HCEC 1CT (cell line): Measurements from ENCODE around the gene TEKT2.

ENCODE experiments used
- DNase-seq: peaks from one replicate; pipeline ENCODE4 v3.0.0-alpha.2; 2017

The TEKT2 gene

DNA sequence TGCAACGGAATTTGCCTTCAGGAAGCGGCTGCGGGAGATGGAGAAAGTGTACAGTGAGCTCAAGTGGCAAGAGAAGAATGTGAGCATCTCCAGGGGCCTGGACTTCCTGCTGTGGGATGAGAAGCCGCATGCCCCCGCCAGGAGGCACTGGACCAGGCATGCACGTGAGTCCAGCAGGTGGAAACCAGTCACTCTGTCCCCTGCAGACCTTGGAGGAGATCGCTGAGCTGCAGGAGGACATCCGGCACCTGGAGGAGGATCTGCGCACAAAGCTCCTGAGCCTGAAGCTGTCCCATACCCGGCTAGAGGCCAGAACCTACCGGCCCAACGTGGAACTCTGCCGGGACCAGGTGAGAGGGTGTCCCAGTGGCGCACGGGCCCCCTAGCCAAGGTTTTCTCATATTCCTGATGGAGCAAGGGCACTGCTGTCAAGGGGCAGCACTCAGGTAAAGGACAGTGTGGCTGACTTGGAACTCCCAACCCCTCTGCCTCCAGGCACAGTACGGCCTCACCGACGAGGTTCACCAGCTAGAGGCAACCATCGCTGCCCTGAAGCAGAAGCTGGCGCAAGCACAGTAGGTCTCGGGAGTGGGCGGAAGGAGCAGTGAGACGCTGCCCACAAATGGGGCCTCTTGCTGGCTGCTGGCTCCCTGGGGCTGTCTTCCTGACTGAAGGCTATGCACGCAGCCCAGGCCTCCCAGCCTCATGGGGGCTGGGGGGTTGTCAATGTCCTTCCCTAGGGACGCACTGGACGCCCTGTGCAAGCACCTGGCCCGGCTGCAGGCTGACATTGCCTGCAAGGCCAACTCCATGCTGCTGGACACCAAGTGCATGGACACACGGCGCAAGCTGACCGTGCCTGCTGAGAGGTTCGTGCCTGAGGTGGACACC, 3.6 kb downstream of the TEKT2 start:
- no peak for DNase-seq

DNA sequence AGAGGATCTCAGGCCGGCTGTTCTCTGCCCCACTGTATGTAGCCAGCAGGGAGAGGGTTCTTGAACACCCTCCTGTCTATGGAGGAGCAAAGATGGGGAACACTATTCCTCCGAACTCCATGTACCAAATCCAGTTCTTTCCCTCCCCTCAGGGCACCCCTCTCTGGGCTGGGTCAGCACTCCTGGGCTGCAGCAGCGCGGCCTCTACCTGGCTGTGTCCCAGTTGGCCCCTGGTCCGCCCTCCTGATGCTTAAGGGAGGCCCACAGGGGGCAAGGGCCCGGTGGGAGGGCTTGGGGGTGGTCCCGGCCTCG, 4.3 kb downstream of the TEKT2 start:
- DNase-seq: no peak

DNA sequence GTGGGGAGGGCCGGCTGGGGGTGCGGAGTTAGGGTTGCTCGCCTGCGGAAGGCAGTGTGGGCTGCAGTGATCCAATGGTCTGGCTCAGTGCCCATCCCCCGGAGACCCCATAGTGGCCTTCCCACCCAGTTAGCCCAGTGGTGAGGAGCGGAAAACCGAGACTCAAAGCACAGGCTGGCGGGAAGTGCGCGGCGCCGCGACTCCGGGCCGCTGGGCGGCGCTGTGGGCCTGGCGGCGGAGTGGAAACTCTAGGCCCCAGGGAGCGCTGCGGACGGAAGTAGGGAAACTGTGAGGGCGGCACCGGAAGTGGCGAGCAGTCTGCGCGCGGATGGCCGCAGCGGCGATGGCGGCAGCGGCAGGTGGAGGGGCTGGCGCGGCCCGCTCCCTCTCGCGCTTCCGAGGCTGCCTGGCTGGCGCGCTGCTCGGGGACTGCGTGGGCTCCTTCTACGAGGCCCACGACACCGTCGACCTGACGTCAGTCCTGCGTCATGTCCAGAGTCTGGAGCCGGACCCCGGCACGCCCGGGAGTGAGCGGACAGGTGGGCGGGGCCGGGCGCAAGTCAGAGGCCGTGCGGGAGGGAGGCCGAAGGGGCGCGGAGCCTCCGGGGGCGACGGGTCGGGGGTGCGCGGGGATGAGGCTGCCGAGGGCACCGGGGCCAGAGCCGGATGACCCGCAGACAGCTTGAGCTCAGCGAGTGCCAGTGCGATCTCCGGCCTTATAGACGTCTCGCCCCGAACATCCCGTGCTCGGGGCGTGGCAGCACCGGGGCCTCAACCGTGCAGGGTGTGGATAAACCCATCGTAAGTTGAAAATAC, 4.9 kb downstream of the TEKT2 start, which contains the start of gene ADPRS:
ADPRS (plus strand) TSS at position 316 of the 816 bp plus-strand sequence; CDS start at position 329, 13 bp downstream.
- peak; percentile 93 for DNase-seq

DNA sequence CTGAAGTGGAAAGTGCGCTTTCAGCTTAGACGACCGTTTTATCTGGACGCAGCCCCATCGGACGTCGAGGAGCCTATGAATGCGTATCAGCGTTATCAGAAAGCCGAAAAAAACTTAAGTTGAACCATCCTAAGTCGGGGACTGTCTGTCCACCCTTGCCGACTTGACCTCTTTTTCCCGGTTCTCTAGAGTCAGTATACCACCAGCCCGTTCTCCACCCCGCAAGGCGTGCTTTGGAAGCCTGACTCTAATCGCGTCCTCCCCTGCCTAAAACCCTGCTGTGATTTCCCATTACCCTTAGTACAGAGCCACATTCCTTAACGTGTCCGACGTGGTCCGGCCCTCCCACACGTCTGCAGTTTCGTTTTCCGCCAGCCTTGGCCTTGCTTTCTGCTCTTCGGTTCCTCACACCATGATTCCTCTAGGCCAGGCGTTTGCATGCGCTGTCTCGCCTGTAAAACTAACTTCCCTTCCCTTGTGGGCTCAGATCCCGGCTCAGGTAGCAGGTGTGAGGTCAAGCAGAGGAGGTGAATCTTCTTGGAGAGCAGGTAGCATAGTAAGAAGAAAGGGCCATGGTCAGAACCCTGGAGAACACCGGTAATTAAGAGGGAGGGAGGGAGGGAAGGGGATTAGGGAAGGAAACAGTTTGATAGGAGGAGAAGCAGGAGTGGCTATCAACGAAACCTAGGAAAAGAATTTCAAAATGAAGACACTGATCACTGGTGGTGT, 5.7 kb downstream of the TEKT2 start:
- DNase-seq: peak; percentile 13

DNA sequence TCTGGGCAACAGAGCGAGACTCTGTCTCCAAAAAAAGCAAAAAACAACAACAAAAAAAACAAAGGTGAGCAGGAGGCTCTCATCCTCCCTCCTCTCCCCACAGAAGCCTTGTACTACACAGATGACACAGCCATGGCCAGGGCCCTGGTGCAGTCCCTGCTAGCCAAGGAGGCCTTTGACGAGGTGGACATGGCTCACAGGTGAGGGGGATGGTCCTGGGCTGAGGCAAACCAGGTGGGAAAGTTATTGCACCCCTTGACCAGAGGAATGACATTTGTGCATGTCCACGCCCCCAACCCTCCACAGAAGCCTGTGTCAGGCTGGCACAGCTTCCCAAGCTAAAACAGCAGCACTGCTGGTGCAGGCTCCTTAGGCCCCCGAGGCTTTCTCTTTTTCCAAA, 7.2 kb downstream of the TEKT2 start:
- DNase-seq: no peak

DNA sequence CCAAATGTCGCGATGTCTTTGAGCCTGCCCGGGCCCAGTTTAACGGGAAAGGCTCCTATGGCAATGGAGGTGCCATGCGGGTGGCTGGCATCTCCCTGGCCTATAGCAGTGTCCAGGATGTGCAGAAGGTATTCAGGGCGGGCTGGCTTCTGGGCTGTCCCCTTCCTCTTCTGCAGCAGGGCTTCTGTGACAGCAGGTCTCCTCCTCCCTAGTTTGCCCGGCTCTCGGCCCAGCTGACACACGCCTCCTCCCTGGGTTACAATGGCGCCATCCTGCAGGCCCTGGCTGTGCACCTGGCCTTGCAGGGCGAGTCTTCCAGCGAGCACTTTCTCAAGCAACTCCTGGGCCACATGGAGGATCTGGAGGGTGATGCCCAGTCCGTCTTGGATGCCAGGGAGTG, 7.8 kb downstream of the TEKT2 start:
- DNase-seq: no peak

DNA sequence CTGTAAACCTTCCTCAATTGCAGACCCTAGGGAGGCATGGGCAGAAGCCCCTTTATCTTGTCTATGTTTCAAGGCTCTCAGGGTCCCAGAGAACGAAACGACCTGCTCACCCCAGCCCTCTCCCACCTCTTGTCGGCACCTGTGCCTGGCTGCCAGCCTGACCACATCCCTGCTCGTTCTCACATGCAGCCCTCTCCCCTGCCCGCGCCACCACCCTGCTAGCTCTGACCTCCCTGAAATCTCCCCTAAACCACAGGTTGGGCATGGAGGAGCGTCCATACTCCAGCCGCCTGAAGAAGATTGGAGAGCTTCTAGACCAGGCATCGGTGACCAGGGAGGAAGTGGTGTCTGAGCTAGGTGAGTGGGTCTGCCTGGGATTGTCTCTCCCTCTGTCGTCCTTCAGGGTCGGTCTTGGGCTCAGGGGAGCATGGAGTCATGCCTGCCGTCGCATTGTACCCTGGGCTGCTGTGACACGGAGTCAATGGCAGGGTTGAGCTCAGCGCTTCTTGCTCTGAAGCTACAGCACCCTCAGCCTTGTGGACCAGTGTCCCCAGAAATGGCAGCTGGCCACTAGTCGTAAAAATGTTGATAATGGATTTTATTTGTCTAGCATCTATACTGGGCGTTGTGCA, 8.4 kb downstream of the TEKT2 start:
- DNase-seq: no peak

DNA sequence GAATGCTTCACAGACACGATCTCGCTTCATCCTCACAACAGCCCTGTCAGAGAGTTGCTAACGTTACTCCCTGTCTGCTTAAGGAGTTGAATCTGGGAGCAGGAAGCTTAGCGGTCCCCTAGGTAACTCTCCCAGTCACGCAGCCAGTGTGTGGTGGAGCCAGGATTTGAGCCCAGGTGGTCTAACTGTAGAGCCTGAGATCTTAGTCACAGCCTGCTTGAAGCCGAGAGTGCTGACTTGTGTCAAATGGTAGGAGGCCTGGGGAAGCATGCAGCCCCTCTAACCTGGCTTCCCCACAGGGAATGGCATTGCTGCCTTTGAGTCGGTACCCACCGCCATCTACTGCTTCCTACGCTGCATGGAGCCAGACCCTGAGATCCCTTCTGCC, 8.9 kb downstream of the TEKT2 start:
- no peak for DNase-seq

DNA sequence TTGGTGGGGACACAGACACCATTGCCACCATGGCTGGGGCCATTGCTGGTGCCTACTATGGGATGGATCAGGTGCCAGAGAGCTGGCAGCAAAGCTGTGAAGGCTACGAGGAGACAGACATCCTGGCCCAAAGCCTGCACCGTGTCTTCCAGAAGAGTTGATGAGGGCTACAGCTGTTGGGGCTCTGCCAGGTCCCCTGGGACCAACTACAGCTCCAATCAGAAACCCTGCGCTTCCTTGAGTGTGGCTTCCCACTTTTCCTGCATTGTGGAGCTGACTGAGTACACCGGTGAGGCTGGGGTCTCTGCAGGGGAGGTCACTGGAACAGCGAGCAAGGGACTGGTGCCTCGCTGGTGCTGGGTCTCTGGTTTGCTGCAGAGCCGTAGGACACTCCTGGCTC, 9.3 kb downstream of the TEKT2 start:
- DNase-seq: no peak

DNA sequence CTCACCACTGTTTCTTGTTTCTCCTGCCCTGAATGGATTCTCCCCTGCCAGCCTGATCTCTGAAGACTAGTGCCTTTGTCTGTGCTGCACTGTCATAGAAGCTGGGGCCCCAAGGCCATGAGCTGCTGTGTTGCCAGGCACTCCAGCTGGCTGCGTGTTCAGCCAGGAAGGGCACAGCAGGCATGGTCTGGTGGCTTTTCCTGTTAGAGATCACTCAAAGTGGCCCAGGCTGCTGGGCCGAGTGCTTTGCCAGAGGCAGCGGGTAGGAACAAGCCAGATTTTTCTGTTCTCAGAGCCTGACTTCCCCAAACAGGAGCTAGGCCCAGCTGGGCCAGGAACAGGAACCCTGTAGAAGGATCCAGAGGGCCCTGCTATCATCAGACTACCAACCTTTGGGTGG, 10.0 kb downstream of the TEKT2 start:
- DNase-seq: no peak

DNA sequence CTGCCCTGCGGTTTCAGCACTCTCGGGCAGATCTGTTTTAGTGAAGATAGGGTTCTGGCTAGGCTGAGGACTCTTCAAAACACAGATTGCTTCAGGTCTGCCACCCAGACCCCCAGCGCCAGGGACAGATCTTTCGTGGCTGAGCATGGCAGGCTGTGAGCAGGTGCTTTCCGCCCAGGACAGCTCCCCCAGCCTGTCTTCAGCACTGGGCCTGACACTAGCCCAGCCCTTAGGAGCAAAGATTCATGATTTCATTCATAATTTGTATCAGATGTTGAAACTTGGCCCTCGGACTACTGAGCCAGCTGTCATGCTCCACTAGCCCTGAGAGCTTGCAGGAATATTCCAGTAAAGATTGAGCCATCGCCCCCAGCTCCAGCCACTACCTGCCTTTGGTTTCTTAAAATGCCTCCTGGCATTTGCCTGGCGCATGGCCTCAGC, 10.7 kb downstream of the TEKT2 start:
- no peak for DNase-seq

DNA sequence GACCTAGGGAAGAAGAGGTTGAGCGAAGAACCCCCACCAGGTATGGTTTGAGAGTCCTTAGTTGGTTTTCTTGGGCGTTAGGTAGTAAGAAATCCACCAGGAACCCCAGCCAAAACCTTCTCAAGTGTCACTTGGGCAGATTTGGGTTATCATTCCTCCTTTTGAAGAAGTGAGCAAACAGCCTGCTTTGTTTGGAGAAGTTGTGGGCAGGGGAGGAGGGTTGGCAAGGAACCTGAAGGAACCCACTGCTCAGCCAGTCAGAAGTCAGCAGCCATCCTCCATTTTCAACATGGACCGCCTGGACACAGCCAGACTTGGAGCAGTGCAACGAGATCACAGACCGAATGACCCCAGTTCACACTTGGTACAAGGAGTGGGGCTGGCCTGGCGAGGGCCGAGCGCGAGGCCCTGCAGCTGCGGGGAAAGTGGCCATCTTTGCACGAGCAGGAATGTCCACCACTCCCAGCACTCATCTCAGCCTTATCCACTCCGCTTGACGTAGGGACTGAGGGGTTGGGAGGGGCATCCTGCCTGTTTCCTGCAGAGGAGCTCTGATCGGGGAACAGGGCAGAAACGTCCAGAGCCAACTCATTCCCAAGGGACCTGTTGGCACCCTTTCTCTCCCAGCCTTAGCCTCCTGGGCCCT, 12.0 kb downstream of the TEKT2 start:
- DNase-seq: no peak

DNA sequence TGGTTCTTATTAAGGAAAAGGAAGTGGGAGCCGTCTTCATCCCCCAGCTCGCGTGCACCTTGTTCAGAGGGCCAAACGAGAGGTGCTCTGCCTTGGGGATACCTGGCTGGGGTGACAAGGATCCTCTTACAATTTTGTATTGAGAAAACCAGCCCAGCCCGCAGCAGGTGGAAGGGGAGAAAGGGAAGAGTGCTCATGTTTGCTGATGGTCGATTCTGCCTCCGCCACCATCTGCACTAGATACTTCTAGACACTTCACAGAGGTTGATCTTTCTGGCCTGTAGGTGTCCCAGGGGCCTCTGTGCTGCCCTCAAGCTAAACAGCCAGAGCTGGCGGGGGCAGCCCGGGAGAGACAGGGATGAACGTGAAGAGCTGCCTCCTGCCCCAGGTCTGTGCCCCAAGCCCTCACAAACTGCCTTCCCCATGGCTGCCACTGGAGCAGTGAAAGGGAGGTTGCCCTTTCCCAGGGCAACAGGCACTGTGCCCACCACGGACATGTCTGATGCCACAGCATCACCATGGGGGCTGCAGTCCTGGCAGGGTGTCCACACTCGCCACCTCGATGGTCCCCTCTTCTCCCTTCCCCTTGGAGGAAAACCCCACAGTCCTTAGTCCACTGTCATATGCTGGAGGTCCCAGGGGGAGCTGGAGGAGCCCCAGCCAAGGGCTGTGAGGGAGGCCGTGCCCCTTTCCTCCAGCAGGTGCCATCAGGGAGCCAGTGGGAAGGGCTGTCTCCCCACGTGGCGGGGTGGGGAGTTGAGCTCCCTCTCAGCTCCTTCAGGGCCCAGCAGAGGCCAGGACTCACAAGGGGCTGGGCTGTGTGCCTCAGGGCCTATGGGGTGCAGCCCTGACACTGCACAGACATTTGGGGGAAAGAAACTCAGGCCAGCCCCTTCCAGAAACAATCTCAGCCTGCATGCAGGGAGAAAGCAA, 12.9 kb downstream of the TEKT2 start:
- DNase-seq: no peak

DNA sequence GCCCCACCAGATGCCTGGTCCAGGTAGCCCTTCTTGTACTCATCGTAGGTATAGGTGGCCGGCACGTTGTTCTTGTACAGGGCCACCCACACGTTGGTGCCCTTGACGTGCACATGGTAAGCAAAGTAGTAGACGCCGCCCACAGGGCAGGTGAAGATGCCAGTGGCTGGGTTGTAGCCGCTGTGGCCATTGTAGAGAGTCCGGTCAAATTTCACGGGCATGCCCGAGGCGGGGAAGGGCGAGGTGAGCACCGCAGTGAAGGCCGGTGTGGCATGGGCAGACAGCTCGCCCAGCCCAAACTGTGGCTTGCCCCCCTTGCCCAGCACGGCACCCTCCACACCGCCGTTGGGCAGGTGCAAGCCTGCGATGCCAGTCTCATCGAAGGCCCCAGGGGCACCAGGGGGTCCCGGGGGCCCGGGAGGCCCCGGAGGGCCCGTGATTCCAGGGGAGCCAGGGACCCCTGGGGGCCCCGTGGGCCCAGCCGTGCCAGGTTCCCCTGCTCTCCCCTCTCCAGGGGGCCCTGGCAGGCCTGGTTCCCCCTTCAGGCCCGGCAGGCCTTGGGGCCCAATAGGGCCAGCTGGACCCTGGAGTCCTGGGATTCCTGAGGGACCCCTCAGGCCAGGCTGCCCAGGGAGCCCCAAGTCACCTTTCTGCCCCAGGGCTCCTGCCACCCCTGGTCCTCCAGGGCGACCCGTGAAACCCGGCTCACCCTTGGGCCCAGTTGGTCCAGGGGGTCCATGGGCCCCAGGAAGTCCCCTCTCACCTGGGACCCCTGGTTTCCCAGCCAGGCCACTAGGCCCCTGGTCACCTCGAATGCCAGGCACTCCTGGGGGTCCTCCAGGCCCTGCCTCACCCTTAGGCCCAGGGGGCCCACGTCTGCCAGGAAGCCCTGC, 14.0 kb downstream of the TEKT2 start:
- no peak for DNase-seq

DNA sequence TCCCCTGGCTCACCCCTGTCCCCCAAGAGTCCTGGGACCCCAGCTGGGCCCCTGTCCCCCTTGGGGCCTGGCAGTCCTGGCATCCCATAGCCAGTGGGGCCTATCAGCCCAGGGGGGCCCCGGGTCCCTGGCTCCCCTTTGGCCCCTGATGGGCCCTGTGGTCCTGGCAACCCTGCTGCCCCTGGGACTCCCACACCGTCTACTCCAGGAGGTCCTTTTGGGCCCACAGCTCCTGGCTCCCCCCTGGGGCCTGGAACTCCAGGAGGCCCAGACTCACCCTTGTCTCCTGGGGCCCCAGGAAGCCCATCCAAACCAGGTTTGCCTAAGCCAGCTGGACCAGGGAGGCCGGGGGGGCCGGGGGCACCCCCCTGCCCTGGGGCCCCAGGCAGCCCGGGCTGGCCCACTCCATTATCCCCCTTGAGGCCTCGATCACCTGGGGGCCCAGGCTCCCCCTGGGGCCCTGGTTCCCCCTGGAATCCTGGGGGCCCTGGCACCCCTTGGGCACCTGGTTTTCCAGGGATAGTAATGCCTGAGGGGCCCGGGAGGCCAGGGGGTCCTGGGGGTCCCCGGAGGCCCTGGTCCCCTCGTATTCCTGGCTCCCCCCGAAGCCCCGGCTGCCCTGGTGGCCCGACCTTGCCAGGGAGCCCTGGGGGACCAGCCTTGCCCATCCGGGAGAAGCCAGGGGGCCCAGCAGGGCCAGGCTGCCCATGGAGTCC, 14.9 kb downstream of the TEKT2 start:
- DNase-seq: no peak

DNA sequence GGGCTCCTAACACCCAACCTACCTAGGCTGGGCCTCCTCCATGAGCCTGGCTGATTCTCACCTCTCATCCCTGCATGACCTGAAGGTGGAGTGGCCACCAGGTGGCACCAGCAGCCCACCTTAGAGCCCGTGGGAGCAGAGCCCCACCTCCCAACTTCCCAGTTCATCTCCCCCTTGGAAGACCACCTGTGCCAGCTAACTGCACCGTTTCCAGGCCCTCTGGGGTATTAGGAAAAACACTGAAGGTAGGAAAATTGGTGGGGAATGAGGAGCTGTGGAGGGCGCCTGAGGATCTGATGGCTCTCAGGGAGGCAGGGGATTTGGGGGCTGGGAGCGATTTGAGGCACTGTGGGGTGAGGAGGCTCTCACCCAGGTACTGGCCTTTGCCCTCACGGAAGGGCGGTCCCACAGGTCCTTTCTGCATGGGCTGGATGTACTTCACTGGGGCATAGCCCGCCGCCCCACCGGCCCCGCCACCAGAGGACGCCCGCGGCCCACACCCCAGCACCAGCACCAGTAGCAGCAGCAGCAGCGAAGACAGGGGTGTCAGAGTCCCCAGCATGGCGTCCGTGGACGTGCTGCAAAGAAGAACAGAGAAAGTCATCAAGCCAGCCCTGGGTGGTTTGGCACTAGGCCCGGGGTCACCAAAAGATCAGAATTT, 15.9 kb downstream of the TEKT2 start:
- DNase-seq: peak; percentile 44

DNA sequence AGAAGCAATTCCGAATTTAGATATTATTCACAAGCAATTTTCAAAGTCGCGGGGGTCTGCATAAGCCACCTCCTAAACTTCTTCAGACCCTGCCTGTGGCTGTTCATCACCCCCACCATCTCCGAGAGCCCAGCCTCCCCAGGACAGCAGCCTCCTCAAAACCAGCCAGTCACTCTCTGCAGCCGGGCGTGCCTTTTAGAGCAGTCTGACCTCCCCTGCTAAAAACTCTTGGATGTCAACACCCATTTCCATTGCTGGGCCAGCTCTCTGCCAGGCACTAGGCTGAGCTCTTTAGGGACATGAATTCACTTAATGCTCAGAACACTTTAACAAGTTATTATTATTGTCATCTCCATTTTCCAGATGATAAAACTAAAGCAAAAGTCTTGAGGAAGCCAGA, 16.5 kb downstream of the TEKT2 start:
- DNase-seq: no peak

DNA sequence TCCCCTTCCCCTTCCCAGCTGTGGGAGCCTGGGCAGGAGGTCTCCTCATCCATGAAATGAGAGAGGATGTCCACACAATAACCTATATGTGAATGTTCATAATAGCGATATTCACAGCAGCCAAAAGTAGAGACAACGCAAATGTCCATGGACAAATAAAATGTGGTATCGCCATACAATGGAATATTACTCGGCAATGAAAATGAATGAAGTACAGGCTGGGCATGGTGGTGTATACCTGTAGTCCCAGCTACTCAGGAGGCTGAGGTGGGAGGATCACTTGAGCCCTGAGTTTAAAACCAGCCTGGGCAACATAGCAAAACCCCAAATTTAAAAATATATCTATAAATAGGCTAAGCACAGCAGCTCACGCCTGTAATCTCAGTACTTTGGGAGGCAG, 17.7 kb downstream of the TEKT2 start:
- no peak for DNase-seq

DNA sequence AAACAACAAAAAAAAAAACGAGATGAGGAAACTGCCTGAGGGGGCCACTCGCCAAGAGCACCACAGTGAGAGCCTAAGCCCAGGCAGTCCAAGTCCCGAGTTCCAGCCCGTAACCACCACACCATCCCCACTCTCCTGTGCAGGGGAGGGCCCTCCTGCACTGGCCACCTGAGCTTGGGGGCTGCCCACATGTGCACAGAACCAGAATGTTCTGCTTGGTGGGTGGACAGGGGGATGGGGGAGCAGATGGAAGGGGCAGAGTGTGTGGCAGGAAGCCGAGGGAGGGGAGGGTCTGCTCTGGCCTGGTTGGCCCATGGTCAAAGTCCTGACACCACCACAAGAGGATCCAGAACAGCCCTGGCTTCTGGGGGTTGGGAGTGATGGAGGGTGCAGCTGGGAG, 22.4 kb downstream of the TEKT2 start:
- no peak for DNase-seq
